Astrocyte (in vitro differentiated cells and primary cell): ENCODE results near the gene HBB. TPM values are rescaled to one million over a fixed set of nuclear protein-coding genes. Genes with fewer than 3 reads are reported as not detected.

Experiments
- DNase-seq: peaks from one replicate; pipeline ENCODE4 v3.0.0-alpha.2; 2010; ENCODE audit warnings: low read depth
- FAIRE-seq: peaks from 2 replicates; lab custom pipeline; 2011; peaks lifted over from hg19 to GRCh38; lab: Jason Lieb, UNC
- H2AFZ ChIP-seq: 2 replicates; pipeline ENCODE4 v1.6.0; 2012; ENCODE audit warnings: low read depth, low read length, inconsistent platforms
- H3K27ac ChIP-seq: 2 replicates; pipeline ENCODE4 v1.5.1; 2011; ENCODE audit warnings: low read depth, low read length, inconsistent platforms
- H3K27me3 ChIP-seq: 2 replicates; pipeline ENCODE4 v1.6.0; 2011; ENCODE audit warnings: low read length, inconsistent platforms; ENCODE audit not compliant: insufficient read depth
- H3K36me3 ChIP-seq: 2 replicates; pipeline ENCODE4 v1.5.1; 2011; ENCODE audit warnings: low read length, inconsistent platforms; ENCODE audit not compliant: insufficient read depth
- H3K4me1 ChIP-seq: 2 replicates; pipeline ENCODE4 v1.5.1; 2011; ENCODE audit warnings: low read length, inconsistent platforms; ENCODE audit not compliant: insufficient read depth
- H3K4me2 ChIP-seq: 2 replicates; pipeline ENCODE4 v1.6.0; 2012; ENCODE audit warnings: low read length, inconsistent platforms
- H3K4me3 ChIP-seq: 2 replicates; pipeline ENCODE4 v1.5.1; 2011; ENCODE audit warnings: low read depth, mild to moderate bottlenecking, low read length, inconsistent platforms; ENCODE audit not compliant: insufficient read depth
- H3K79me2 ChIP-seq: 2 replicates; pipeline ENCODE4 v1.6.0; 2012; ENCODE audit warnings: mild to moderate bottlenecking, low read length, inconsistent platforms; ENCODE audit not compliant: insufficient read depth
- H3K9ac ChIP-seq: 2 replicates; pipeline ENCODE4 v1.6.0; 2012; ENCODE audit warnings: mild to moderate bottlenecking, low read length, inconsistent platforms
- H3K9me3 ChIP-seq: 2 replicates; pipeline ENCODE4 v1.5.1; 2012; ENCODE audit warnings: low read depth, mild to moderate bottlenecking, low read length, inconsistent platforms; ENCODE audit not compliant: insufficient read depth
- H4K20me1 ChIP-seq: 2 replicates; pipeline ENCODE4 v1.6.0; 2012; ENCODE audit warnings: low read length, inconsistent platforms; ENCODE audit not compliant: insufficient read depth
- H3K27ac Mint-ChIP-seq: one replicate; pipeline ENCODE4 v1.8.0; 2021; ENCODE audit warnings: mild to moderate bottlenecking, mixed read lengths; ENCODE audit not compliant: unreplicated experiment
- H3K27me3 Mint-ChIP-seq: one replicate; pipeline ENCODE4 v1.8.0; 2021; ENCODE audit warnings: low read depth, mixed read lengths; ENCODE audit not compliant: unreplicated experiment
- H3K36me3 Mint-ChIP-seq: one replicate; pipeline ENCODE4 v1.8.0; 2021; ENCODE audit warnings: low read depth, mixed read lengths; ENCODE audit not compliant: unreplicated experiment
- H3K4me1 Mint-ChIP-seq: one replicate; pipeline ENCODE4 v1.8.0; 2021; ENCODE audit warnings: low read depth, mixed read lengths; ENCODE audit not compliant: unreplicated experiment
- H3K4me3 Mint-ChIP-seq: one replicate; pipeline ENCODE4 v1.8.0; 2021; ENCODE audit warnings: mild to moderate bottlenecking, moderate library complexity, mixed read lengths; ENCODE audit not compliant: unreplicated experiment
- H3K9me3 Mint-ChIP-seq: one replicate; pipeline ENCODE4 v1.8.0; 2021; ENCODE audit warnings: mild to moderate bottlenecking, mixed read lengths; ENCODE audit not compliant: unreplicated experiment
- EZH2 ChIP-seq: IDR thresholded peaks from 2 replicates; pipeline ENCODE4 v1.6.1; 2012; ENCODE audit warnings: mild to moderate bottlenecking, low read length, inconsistent platforms; ENCODE audit not compliant: insufficient read depth
- total RNA-seq: library from RNA; stranded (reverse); gene quantifications from 2 replicates; pipeline ENCODE4 v1.2.1, GENCODE V29; 2021
- TF ChIP-seq, protein P1 (sequence below): IDR thresholded peaks from 2 replicates; pipeline ENCODE4 v1.5.1; 2011; ENCODE audit warnings: low read depth, mild to moderate bottlenecking, inconsistent platforms, low read length, moderate library complexity; ENCODE audit not compliant: insufficient read depth

HBB gene
- total RNA-seq, 1 donor from 2014 or later, result not detected

DNA sequence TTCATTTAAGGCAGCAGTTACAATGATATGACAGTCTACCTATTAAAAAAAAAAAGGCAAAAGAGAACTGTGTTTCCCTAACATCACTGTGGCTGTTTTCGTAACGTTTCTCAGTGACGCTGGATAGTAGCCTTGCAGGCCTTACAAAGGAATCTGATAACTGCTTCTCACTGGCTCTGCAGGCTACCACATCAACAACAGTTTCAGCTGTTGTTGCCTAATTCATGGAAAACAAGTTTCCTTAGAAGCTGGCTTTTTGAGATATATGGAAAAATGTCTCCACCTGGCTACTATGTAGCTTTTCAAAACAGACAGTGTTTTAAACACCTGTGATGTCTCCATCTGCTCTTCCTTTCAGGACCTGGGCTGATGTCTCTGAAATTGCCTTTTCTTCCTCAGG, 30.1 kb downstream of the HBB start:
- Mint-ChIP-seq H3K27me3 (no peaks in the 10 kb centered on the region), H3K9me3 (no peaks in the 10 kb centered on the region), H3K4me3 (no peak overlapping the region), H3K27ac (no peak overlapping the region), H3K36me3 (no peaks in the 10 kb centered on the region), H3K4me1 (no peaks in the 10 kb centered on the region)
- Histone ChIP-seq H3K27ac (no peak overlapping the region), H3K4me1 (no peaks in the 10 kb centered on the region), H3K27me3 (no peaks in the 10 kb centered on the region), H3K9me3 (no peaks in the 10 kb centered on the region), H4K20me1 (no peaks in the 10 kb centered on the region), H2AFZ (no peak overlapping the region), H3K79me2 (no peaks in the 10 kb centered on the region), H3K4me2 (no peak overlapping the region), H3K9ac (no peak overlapping the region), H3K4me3 (no peak overlapping the region), H3K36me3 (no peaks in the 10 kb centered on the region)
- DNase-seq (no peak), FAIRE-seq (no peak)
- TF ChIP-seq, protein P1, sequence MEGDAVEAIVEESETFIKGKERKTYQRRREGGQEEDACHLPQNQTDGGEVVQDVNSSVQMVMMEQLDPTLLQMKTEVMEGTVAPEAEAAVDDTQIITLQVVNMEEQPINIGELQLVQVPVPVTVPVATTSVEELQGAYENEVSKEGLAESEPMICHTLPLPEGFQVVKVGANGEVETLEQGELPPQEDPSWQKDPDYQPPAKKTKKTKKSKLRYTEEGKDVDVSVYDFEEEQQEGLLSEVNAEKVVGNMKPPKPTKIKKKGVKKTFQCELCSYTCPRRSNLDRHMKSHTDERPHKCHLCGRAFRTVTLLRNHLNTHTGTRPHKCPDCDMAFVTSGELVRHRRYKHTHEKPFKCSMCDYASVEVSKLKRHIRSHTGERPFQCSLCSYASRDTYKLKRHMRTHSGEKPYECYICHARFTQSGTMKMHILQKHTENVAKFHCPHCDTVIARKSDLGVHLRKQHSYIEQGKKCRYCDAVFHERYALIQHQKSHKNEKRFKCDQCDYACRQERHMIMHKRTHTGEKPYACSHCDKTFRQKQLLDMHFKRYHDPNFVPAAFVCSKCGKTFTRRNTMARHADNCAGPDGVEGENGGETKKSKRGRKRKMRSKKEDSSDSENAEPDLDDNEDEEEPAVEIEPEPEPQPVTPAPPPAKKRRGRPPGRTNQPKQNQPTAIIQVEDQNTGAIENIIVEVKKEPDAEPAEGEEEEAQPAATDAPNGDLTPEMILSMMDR, result no peak
- TF ChIP-seq EZH2, result no peak

GRCh38 chr11:5196067-5196466, 30.8 kb downstream of the HBB start:
- Histone ChIP-seq H3K36me3 (no peaks in the 10 kb centered on the region), H2AFZ (no peak overlapping the region), H3K4me1 (no peaks in the 10 kb centered on the region), H3K4me3 (no peak overlapping the region), H3K27ac (no peak overlapping the region), H3K27me3 (no peaks in the 10 kb centered on the region), H4K20me1 (no peaks in the 10 kb centered on the region), H3K4me2 (no peak overlapping the region), H3K79me2 (no peaks in the 10 kb centered on the region), H3K9ac (no peak overlapping the region), H3K9me3 (no peaks in the 10 kb centered on the region)
- no peak for DNase-seq
- no peak for FAIRE-seq
- Mint-ChIP-seq H3K9me3 (no peaks in the 10 kb centered on the region), H3K4me3 (no peak overlapping the region), H3K4me1 (no peaks in the 10 kb centered on the region), H3K27me3 (no peaks in the 10 kb centered on the region), H3K36me3 (no peaks in the 10 kb centered on the region), H3K27ac (no peak overlapping the region)
- TF ChIP-seq EZH2, result no peak
- TF ChIP-seq, protein P1, result no peak

GRCh38 chr11:5192738-5193137, 34.1 kb downstream of the HBB start:
- no peak overlapping the region for H3K27ac Mint-ChIP-seq
- no peaks in the 10 kb centered on the region for H3K36me3 Mint-ChIP-seq
- TF ChIP-seq EZH2, result no peak
- TF ChIP-seq, protein P1, result no peak
- Histone ChIP-seq H3K9ac (no peak overlapping the region), H3K9me3 (no peaks in the 10 kb centered on the region), H3K36me3 (no peaks in the 10 kb centered on the region), H3K4me1 (no peaks in the 10 kb centered on the region), H2AFZ (no peak overlapping the region), H3K4me2 (no peak overlapping the region), H4K20me1 (no peaks in the 10 kb centered on the region), H3K79me2 (no peaks in the 10 kb centered on the region), H3K27ac (no peak overlapping the region), H3K4me3 (no peak overlapping the region), H3K27me3 (no peaks in the 10 kb centered on the region)
- H3K4me3 Mint-ChIP-seq, result no peak overlapping the region
- H3K9me3 Mint-ChIP-seq, result peaks cover 3% of the 10 kb centered on the region
- FAIRE-seq (no peak), DNase-seq (no peak)
- no peaks in the 10 kb centered on the region for H3K27me3 Mint-ChIP-seq
- H3K4me1 Mint-ChIP-seq, result no peaks in the 10 kb centered on the region
